NB4 (cell line): ENCODE data around the gene CFAP97D1.

ENCODE experiments used
- DNase-seq: peaks from one replicate; pipeline ENCODE4 v3.0.0; 2010; ENCODE audit warnings: low read depth
- H3K4me3 ChIP-seq: one replicate; pipeline ENCODE4 v1.5.1; 2011; ENCODE audit warnings: mild to moderate bottlenecking, low read depth, low read length, moderate library complexity
- CTCF ChIP-seq: IDR thresholded peaks from one replicate; pipeline ENCODE4 v1.5.1; 2012; ENCODE audit warnings: low read depth, low read length
- MAX ChIP-seq: IDR thresholded peaks from 2 replicates; pipeline ENCODE4 v1.6.1; 2011; ENCODE audit warnings: low read depth, low read length
- MYC ChIP-seq: IDR thresholded peaks from 2 replicates; pipeline ENCODE4 v1.6.1; 2011; ENCODE audit warnings: low read depth, low read length
- POLR2A ChIP-seq: IDR thresholded peaks from 2 replicates; pipeline ENCODE4 v1.6.1; 2011; ENCODE audit warnings: mild to moderate bottlenecking; ENCODE audit not compliant: insufficient read length; ENCODE audit errors: extremely low read depth

Gene CFAP97D1

DNA sequence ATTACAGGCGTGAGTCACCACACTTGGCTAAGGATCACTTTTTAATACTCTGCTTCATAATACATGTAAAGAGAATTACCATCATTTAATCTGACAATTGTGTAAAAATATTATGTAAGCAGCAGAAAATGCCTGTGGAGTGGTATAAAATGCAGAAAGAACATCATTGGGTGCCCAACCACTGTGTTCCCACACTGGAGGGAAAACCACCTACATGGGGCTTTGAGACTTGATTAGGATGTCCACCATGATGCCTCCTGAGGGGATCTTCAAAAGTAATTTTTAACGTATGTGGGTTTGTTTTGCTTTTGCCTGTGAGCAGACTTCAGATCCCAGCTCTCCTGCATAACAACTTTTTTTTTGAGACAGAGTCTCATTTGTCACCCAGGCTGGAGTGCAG is 18.8 kb downstream of the CFAP97D1 start:
- DNase-seq: no peak
- TF ChIP-seq POLR2A (no peak), MYC (no peak), CTCF (no peak), MAX (no peak)

GRCh38 chr17:43800736-43801135 is 20.5 kb downstream of the CFAP97D1 start:
- TF ChIP-seq MAX: no peak
- TF ChIP-seq CTCF: no peak
- TF ChIP-seq POLR2A: no peak
- TF ChIP-seq MYC: no peak
- DNase-seq: no peak
- no peak overlapping the region for H3K4me3 ChIP-seq

More for the DNA sequence above, 18.8 kb downstream of the CFAP97D1 start:
- H3K4me3 ChIP-seq: no peak overlapping the region

- TF ChIP-seq MYC (no peak), CTCF (no peak), POLR2A (no peak), MAX (no peak)
- DNase-seq: no peak
- H3K4me3 ChIP-seq: no peak overlapping the region
These were observed 21.6 kb downstream of the CFAP97D1 start for GRCh38 chr17:43801844-43802243.

- no peak for TF ChIP-seq CTCF
- TF ChIP-seq POLR2A: no peak
- TF ChIP-seq MAX: no peak
- TF ChIP-seq MYC: no peak
- DNase-seq: no peak
- no peak overlapping the region for H3K4me3 ChIP-seq
These were observed 23.5 kb downstream of the CFAP97D1 start for GRCh38 chr17:43803758-43804157.

- DNase-seq: no peak
- no peak overlapping the region for H3K4me3 ChIP-seq
- TF ChIP-seq MYC (no peak), MAX (no peak), POLR2A (no peak), CTCF (no peak)
These were observed 24.9 kb downstream of the CFAP97D1 start for GRCh38 chr17:43805117-43805516.

- H3K4me3 ChIP-seq: no peak overlapping the region
- no peak for DNase-seq
- TF ChIP-seq CTCF (no peak), POLR2A (no peak), MAX (no peak), MYC (no peak)
These were observed 27.8 kb downstream of the CFAP97D1 start for GRCh38 chr17:43808076-43808475.
